ENCODE results near the gene SLC16A10. TPM values are rescaled to one million over a fixed set of nuclear protein-coding genes. Genes with fewer than 3 reads are reported as not detected.

The SLC16A10 gene
- total and polyA plus RNA-seq, 2 of the 4 experiments (the other 2 are of a cell fraction), result not detected

GRCh38 chr6:111161650-111162049 lies 74.3 kb downstream of the SLC16A10 start:
- ATAC-seq (ENCODE audit: low read depth) (no peak), DNase-seq (no peak)
- H3K36me3 ChIP-seq (ENCODE audit: control insufficient read depth, insufficient read depth, low read length), result no peaks in the 10 kb centered on the region
- WGBS, 2 experiments (ENCODE audit: extremely low coverage in 2 of 2, insufficient read length in 1 of 2), result 83% methylated on average over 2 of the region's 2 CpGs; no CpG with 5 or more reads in 1 of the 2 experiments
- ChIA-PET CTCF (no interaction called here), POLR2A (ENCODE audit: unreplicated experiment) (no interaction called here)
- no peak overlapping the region for H3K9ac ChIP-seq (ENCODE audit: low read depth, low read length)
- no TSS peak for BruUV-seq (replicated peaks)
- no peak overlapping the region for H3K23ac ChIP-seq (ENCODE audit: low read depth, low read length)
- no peaks in the 10 kb centered on the region for H3K4me1 ChIP-seq (ENCODE audit: control insufficient read depth, insufficient read depth, low read length)
- H3K79me1 ChIP-seq (ENCODE audit: low read depth in 1 of 2, low read length in 2 of 2), result no peaks in the 10 kb centered on the region
- H2BK20ac ChIP-seq (ENCODE audit: low read depth, low read length), result no peak overlapping the region
- H3K14ac ChIP-seq (replicated peaks; ENCODE audit: low read depth, low read length), result no peak overlapping the region
- H3K18ac ChIP-seq (ENCODE audit: low read depth, low read length), result no peak overlapping the region
- H3K27me3 ChIP-seq (ENCODE audit: control insufficient read depth, insufficient read depth, low read length), result no peaks in the 10 kb centered on the region; the same call in 1 of the 2 replicates
- H3K4me3 ChIP-seq (ENCODE audit: insufficient read depth, low read depth, low read length), result no peak overlapping the region
- no peak overlapping the region for H2BK120ac ChIP-seq (ENCODE audit: low read depth, low read length)
- H3K9me3 ChIP-seq (ENCODE audit: control insufficient read depth, insufficient read depth, low read length), result no peaks in the 10 kb centered on the region
- no peak overlapping the region for H2BK5ac ChIP-seq (ENCODE audit: low read depth, low read length, poor library complexity, severe bottlenecking)
- H4K91ac ChIP-seq (ENCODE audit: insufficient read depth, low read depth, low read length), result no peak overlapping the region
- no peaks in the 10 kb centered on the region for H3K9me1 ChIP-seq (ENCODE audit: insufficient read depth, low read length)
- in situ Hi-C loops (cut with MboI; ENCODE audit: low sequenced_read_pairs), result no loop called here
- TF ChIP-seq ELK1 (IDR thresholded peaks at IDR 0.05; ENCODE audit: borderline replicate concordance, low read depth, low read length) (no peak), MAZ (IDR thresholded peaks at IDR 0.05; ENCODE audit: borderline replicate concordance, low read depth, low read length) (no peak), RFX5 (IDR thresholded peaks at IDR 0.05; ENCODE audit: low read depth, low read length) (no peak), NFE2L2 (IDR thresholded peaks at IDR 0.05; ENCODE audit: low read depth, low read length) (no peak), SMC3 (IDR thresholded peaks at IDR 0.05; ENCODE audit: low read depth, low read length) (no peak), POLR2A (IDR thresholded peaks at IDR 0.05; ENCODE audit: low read depth, low read length) (no peak), RAD21 (IDR thresholded peaks at IDR 0.05; ENCODE audit: low read length) (no peak), CEBPB (IDR thresholded peaks at IDR 0.05; ENCODE audit: low read depth, low read length) (no peak), FOS (IDR thresholded peaks at IDR 0.05; ENCODE audit: low read depth, low read length) (no peak), CHD1 (IDR thresholded peaks at IDR 0.05; ENCODE audit: low read depth, low read length) (no peak), MXI1 (IDR thresholded peaks at IDR 0.05; ENCODE audit: borderline replicate concordance, low read depth, low read length) (no peak), BHLHE40 (IDR thresholded peaks at IDR 0.05; ENCODE audit: low read depth, low read length) (no peak)
- no peak overlapping the region for H2AK5ac ChIP-seq (ENCODE audit: low read depth, low read length)
- dilution Hi-C loops (cut with HindIII; ENCODE audit: low sequenced_read_pairs, unreplicated experiment), result no loop called here
- H4K8ac ChIP-seq (ENCODE audit: low read depth in 2 of 2, low read length in 2 of 2), result no peak overlapping the region
- H2AK9ac ChIP-seq (replicated peaks; ENCODE audit: low read depth, low read length, poor library complexity), result no peak overlapping the region
- H3K4me2 ChIP-seq (ENCODE audit: low read depth, low read length), result no peak overlapping the region
- H2AFZ ChIP-seq (replicated peaks; ENCODE audit: low read length, poor library complexity), result no peak overlapping the region
- no peak overlapping the region for H4K5ac ChIP-seq (ENCODE audit: low read depth, low read length)
- H3K27ac ChIP-seq (ENCODE audit: insufficient read depth, low read length), result no peak overlapping the region
- H3K4ac ChIP-seq (ENCODE audit: low read depth, low read length), result no peak overlapping the region
- no peaks in the 10 kb centered on the region for H4K20me1 ChIP-seq (ENCODE audit: insufficient read depth, low read length)
- H2BK15ac ChIP-seq (ENCODE audit: low read depth, low read length), result no peak overlapping the region
- intact Hi-C loops (cut with micrococcal nuclease), result no loop called here
- no peak overlapping the region for H3K56ac ChIP-seq (ENCODE audit: extremely low read depth, insufficient read depth, low read length)
